Karpas-422 (cell line): ENCODE data around the gene CCDC86. TPM values are rescaled to one million over a fixed set of nuclear protein-coding genes. Genes with fewer than 3 reads are reported as not detected.
A peak's percentile ranks its signal among the peaks of the same experiment; 100 is the strongest.

Experiments
- DNase-seq: peaks from one replicate; pipeline ENCODE4 v3.0.0-alpha.2; 2015
- H2AFZ ChIP-seq: fragments of 200-600 bp; sonication (generic); 2 replicates; pipeline ENCODE4 v1.6.1; 2014; ENCODE audit warnings: antibody characterized with exemption, low read length, mixed read lengths
- H3K27ac ChIP-seq: fragments of 200-600 bp; sonication (generic); 2 replicates; pipeline ENCODE4 v1.5.1; 2014; ENCODE audit warnings: mild to moderate bottlenecking, low read length, moderate library complexity
- H3K27me3 ChIP-seq: fragments of 200-600 bp; sonication (generic); 2 replicates; pipeline ENCODE4 v1.6.1; 2014; ENCODE audit warnings: low read length, mixed read lengths
- H3K36me3 ChIP-seq: fragments of 200-600 bp; sonication (generic); 2 replicates; pipeline ENCODE4 v1.6.1; 2014; ENCODE audit warnings: low read length, mixed read lengths; ENCODE audit not compliant: insufficient read depth
- H3K4me1 ChIP-seq: fragments of 200-600 bp; sonication (generic); 2 replicates; pipeline ENCODE4 v1.6.1; 2014; ENCODE audit warnings: mild to moderate bottlenecking, low read length, mixed read lengths
- H3K4me2 ChIP-seq: fragments of 200-600 bp; sonication (generic); 2 replicates; pipeline ENCODE4 v1.6.1; 2014; ENCODE audit warnings: low read length, low read depth, mild to moderate bottlenecking; ENCODE audit not compliant: poor library complexity, severe bottlenecking
- H3K4me3 ChIP-seq: fragments of 200-600 bp; sonication (generic); 2 replicates; pipeline ENCODE4 v1.5.1; 2014; ENCODE audit warnings: mild to moderate bottlenecking, antibody characterized with exemption, low read length, mixed read lengths
- H3K79me2 ChIP-seq: fragments of 200-600 bp; sonication (generic); 2 replicates; pipeline ENCODE4 v1.6.1; 2014; ENCODE audit warnings: mild to moderate bottlenecking, low read length, mixed read lengths
- H3K9ac ChIP-seq: fragments of 200-600 bp; sonication (generic); 2 replicates; pipeline ENCODE4 v1.6.0; 2014; ENCODE audit warnings: low read length
- H3K9me2 ChIP-seq: fragments of 200-600 bp; sonication (generic), shearing (Covaris generic); replicated peaks from 2 replicates; pipeline ENCODE4 v1.6.0; 2014; ENCODE audit warnings: mild to moderate bottlenecking, low read length, moderate library complexity; ENCODE audit not compliant: insufficient read depth
- H3K9me3 ChIP-seq: fragments of 300-700, 200-600 bp; sonication (generic); 2 replicates; pipeline ENCODE4 v1.6.1; 2014; ENCODE audit warnings: low read length, mixed read lengths
- H4K20me1 ChIP-seq: fragments of 200-600 bp; sonication (generic); 2 replicates; pipeline ENCODE4 v1.6.1; 2014; ENCODE audit warnings: mild to moderate bottlenecking, antibody characterized with exemption, low read length, low read depth; ENCODE audit not compliant: insufficient read depth
- total RNA-seq: library from RNA; depleted of rRNA; stranded (reverse); fragments of >200 nt; shearing (Covaris generic); gene quantifications from 2 replicates; pipeline ENCODE4 v1.2.3, GENCODE V29; 2014; ENCODE audit warnings: low replicate concordance; rRNA removed

The CCDC86 gene
- total RNA-seq, 1 experiment from 2014 or later, result 10.4 TPM

GRCh38 chr11:60897496-60897895 is 55.6 kb downstream of the CCDC86 start:
- Histone ChIP-seq H4K20me1 (peaks cover 20% of the 10 kb centered on the region), H3K4me3 (no peak overlapping the region), H3K9me3 (no peaks in the 10 kb centered on the region), H3K9ac (no peak overlapping the region), H2AFZ (no peak overlapping the region), H3K9me2 (no peaks in the 10 kb centered on the region), H3K79me2 (peaks cover 9% of the 10 kb centered on the region; the same call in 1 of the 2 replicates), H3K4me2 (no peak overlapping the region), H3K27me3 (no peaks in the 10 kb centered on the region), H3K4me1 (no peaks in the 10 kb centered on the region), H3K27ac (no peak overlapping the region), H3K36me3 (peaks cover 67% of the 10 kb centered on the region)
- DNase-seq, result no peak

DNA sequence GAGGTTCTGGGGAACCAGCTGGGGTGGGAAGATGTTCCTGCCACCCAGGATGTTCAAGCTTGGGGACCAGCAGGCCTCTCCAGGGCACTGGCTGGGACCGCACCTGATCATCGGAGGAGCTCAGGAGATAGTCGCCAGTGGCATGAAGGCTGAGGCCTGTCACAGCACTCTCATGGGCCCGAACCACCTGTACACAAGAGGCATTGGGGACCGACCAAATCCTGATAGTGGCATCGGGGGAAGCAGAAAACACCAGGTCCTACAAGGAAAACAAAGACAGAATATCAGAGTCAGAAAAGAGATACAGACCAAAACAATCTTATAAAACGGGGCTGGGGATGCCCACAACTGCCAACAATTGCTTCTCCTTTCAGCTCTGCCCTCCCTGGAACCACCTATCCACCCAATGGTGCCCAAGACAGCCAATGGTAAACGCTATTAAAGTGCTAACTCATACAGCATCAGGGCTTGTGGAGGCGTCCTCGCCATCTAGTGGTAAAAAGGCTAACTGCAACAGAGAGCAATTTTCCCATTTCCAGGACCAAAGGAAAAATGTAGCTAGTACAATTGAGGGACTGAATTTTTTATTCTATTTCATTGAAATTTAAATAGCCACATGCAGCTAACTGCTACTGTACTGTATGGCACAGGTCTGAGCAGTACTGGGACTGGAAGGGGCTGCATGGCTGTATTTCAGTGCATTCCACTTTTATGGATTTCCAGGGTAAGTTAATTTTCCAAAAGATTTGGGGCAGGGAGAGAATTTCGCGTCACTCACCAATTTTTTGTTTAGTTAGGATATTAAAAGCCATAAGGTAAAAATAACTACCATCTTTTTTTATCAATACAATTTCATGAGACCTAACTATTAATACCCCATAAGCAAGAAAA is 57.4 kb downstream of the CCDC86 start:
- Histone ChIP-seq H3K9me3 (no peaks in the 10 kb centered on the region), H3K4me2 (no peak overlapping the region), H3K36me3 (peaks cover 75% of the 10 kb centered on the region), H3K79me2 (peaks cover 26% of the 10 kb centered on the region), H3K4me3 (no peak overlapping the region), H3K27ac (no peak overlapping the region), H3K27me3 (no peaks in the 10 kb centered on the region), H4K20me1 (peaks cover 36% of the 10 kb centered on the region), H3K9ac (no peak overlapping the region), H3K9me2 (no peaks in the 10 kb centered on the region), H2AFZ (no peak overlapping the region), H3K4me1 (peaks cover 3% of the 10 kb centered on the region)
- DNase-seq, result peak; percentile 73

DNA sequence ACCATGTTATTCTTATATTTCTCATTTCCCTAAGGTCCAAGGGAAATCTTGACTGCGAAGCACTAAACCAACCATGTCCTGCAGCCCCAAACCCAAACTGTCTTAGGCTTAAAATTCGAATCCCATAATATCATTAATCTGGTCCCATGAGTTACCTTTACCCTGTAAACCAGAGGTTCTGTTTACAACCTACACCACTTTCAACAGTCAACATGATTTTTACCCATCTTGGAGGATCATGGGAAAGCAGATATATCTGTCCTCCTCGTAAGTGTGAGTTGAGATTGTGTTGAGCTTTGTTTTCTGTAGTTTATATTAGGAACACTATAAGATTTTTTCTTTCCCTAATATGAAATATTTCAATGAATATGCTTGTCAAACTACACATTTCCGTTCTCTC is 58.1 kb downstream of the CCDC86 start:
- Histone ChIP-seq H4K20me1 (peaks cover 42% of the 10 kb centered on the region), H3K9me3 (no peaks in the 10 kb centered on the region), H3K4me1 (peaks cover 10% of the 10 kb centered on the region), H3K79me2 (peaks cover 33% of the 10 kb centered on the region), H3K4me3 (no peak overlapping the region), H2AFZ (no peak overlapping the region), H3K4me2 (no peak overlapping the region), H3K27ac (no peak overlapping the region), H3K9me2 (no peaks in the 10 kb centered on the region), H3K9ac (no peak overlapping the region), H3K36me3 (peaks cover 75% of the 10 kb centered on the region), H3K27me3 (no peaks in the 10 kb centered on the region)
- DNase-seq, result no peak

Other genes starting within 250 kb of the CCDC86 start
- gene MS4A8, start 142.5 kb upstream of the CCDC86 start, total RNA-seq, result not detected in 2 replicates
- gene MS4A18, start 117.4 kb upstream of the CCDC86 start, total RNA-seq, result not detected in 2 replicates
- not detected in 2 replicates for gene MS4A15, start 85.2 kb upstream of the CCDC86 start, total RNA-seq
- gene MS4A10, start 56.8 kb upstream of the CCDC86 start, total RNA-seq, result not detected in 2 replicates
- not detected in 2 replicates for gene PTGDR2, start 13.8 kb downstream of the CCDC86 start, total RNA-seq
- not detected in 2 replicates for gene ZP1, start 25.4 kb downstream of the CCDC86 start, total RNA-seq
- gene PRPF19, start 64.5 kb downstream of the CCDC86 start, total RNA-seq, result 87.2 and 109 TPM in 2 replicates
- gene TMEM109, start 72.0 kb downstream of the CCDC86 start, total RNA-seq, result 42.3 and 44.4 TPM in 2 replicates
- gene TMEM132A, start 82.3 kb downstream of the CCDC86 start, total RNA-seq, result 1.6 and 5.2 TPM in 2 replicates
- gene SLC15A3, start 110.1 kb downstream of the CCDC86 start, total RNA-seq, result 49.5 and 64.7 TPM in 2 replicates
- gene CD6, start 129.6 kb downstream of the CCDC86 start, total RNA-seq, result not detected in 2 replicates